NCI-H2196 treated with DMSO at 0.1 percent for 48 hours (cell line): ENCODE data around the gene C2orf92.

Source experiments
- DNase-seq: peaks from one replicate; lab custom pipeline; 2025; ENCODE audit not compliant: unreplicated experiment; lab: John Stamatoyannopoulos, UW

The C2orf92 gene

GRCh38 chr2:97713296-97714083 is 44.0 kb downstream of the C2orf92 start, which contains the start of gene ZAP70:
ZAP70 (plus strand) TSS chr2:97713576; CDS start chr2:97724037, 10,461 bp downstream.
- no peak for DNase-seq

GRCh38 chr2:97714084-97714949 is 44.8 kb downstream of the C2orf92 start:
- DNase-seq = no peak

- no peak for DNase-seq
Measured at GRCh38 chr2:97714950-97715652, 45.6 kb downstream of the C2orf92 start.

GRCh38 chr2:97715951-97716694 is 46.6 kb downstream of the C2orf92 start:
- DNase-seq = no peak

- no peak for DNase-seq
Measured at GRCh38 chr2:97716695-97717612, 47.4 kb downstream of the C2orf92 start.

GRCh38 chr2:97717613-97717995 is 48.1 kb downstream of the C2orf92 start:
- no peak for DNase-seq

GRCh38 chr2:97718051-97718882 is 48.8 kb downstream of the C2orf92 start:
- DNase-seq = no peak

GRCh38 chr2:97718942-97719341 is 49.4 kb downstream of the C2orf92 start:
- DNase-seq = no peak

GRCh38 chr2:97719362-97720155 is 50.0 kb downstream of the C2orf92 start:
- DNase-seq = no peak

GRCh38 chr2:97720746-97721145 is 51.2 kb downstream of the C2orf92 start:
- DNase-seq = no peak

- no peak for DNase-seq
Measured at GRCh38 chr2:97722227-97722626, 52.7 kb downstream of the C2orf92 start.

- no peak for DNase-seq
Measured at GRCh38 chr2:97723156-97724072, 53.9 kb downstream of the C2orf92 start.

GRCh38 chr2:97724073-97724410 is 54.5 kb downstream of the C2orf92 start:
- no peak for DNase-seq

GRCh38 chr2:97724501-97724900 is 55.0 kb downstream of the C2orf92 start:
- DNase-seq = no peak

- DNase-seq = no peak
Measured at GRCh38 chr2:97724946-97725688, 55.6 kb downstream of the C2orf92 start.
